ENCODE results near the gene NPIPB2. TPM values are rescaled to one million over a fixed set of nuclear protein-coding genes. Genes with fewer than 3 reads are reported as not detected.

Gene NPIPB2
- total and polyA plus RNA-seq, 2 of the 13 experiments (the other 11 are each of a cell fraction or from before 2014, with no cell fraction given) = 1.8 to 4.1 TPM

DNA sequence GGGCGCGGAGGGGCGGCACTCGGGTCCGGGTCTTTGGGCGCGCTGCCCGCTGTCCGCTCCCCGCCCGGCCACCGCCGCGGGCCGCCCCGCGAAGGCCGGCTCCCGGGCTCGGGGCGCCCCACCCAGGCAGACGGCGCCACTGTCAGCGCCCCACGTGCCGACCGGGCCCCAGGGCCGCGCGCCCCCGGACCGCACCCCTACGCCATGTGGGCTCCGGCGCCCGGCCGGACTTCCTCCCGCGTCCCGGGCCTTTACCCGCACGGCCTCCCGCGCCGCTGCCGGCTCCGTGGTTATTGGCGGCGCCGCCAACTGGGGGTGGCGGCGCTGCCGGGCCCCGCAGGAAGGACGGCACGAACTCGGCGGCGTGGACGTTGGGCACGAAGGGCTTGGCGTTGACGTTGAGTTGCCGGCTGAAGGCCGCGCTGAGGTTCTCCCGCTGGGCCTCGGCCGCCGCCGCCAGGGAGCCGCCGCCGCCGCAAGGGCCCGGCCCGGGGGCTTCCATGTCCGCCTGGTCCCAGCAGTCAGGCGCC is 26.7 kb downstream of the NPIPB2 start (continued):
- no peak for TF ChIP-seq ZKSCAN5 (CRISPR knock-in tag; IDR thresholded peaks at IDR 0.05)
- TF ChIP-seq ZNF101 (CRISPR knock-in tag; IDR thresholded peaks at IDR 0.05; ENCODE audit: borderline replicate concordance, low read depth) = no peak
- TF ChIP-seq KLF15 (CRISPR knock-in tag; IDR thresholded peaks at IDR 0.05; ENCODE audit: borderline replicate concordance) = peak; percentile 52; the same call in 1 of the 2 replicates
- TF ChIP-seq FLYWCH1 (CRISPR knock-in tag; IDR thresholded peaks at IDR 0.05) = no peak
- TF ChIP-seq ZNF207 (IDR thresholded peaks at IDR 0.05; ENCODE audit: borderline replicate concordance) = no peak
- TF ChIP-seq ZNF562 (CRISPR knock-in tag; IDR thresholded peaks at IDR 0.05; ENCODE audit: borderline replicate concordance) = no peak
- no peak for TF ChIP-seq HMG20A (CRISPR knock-in tag; IDR thresholded peaks at IDR 0.05; ENCODE audit: borderline replicate concordance)
- no peak for TF ChIP-seq ZNF879 (CRISPR knock-in tag; IDR thresholded peaks at IDR 0.05)
- TF ChIP-seq, protein P1, sequence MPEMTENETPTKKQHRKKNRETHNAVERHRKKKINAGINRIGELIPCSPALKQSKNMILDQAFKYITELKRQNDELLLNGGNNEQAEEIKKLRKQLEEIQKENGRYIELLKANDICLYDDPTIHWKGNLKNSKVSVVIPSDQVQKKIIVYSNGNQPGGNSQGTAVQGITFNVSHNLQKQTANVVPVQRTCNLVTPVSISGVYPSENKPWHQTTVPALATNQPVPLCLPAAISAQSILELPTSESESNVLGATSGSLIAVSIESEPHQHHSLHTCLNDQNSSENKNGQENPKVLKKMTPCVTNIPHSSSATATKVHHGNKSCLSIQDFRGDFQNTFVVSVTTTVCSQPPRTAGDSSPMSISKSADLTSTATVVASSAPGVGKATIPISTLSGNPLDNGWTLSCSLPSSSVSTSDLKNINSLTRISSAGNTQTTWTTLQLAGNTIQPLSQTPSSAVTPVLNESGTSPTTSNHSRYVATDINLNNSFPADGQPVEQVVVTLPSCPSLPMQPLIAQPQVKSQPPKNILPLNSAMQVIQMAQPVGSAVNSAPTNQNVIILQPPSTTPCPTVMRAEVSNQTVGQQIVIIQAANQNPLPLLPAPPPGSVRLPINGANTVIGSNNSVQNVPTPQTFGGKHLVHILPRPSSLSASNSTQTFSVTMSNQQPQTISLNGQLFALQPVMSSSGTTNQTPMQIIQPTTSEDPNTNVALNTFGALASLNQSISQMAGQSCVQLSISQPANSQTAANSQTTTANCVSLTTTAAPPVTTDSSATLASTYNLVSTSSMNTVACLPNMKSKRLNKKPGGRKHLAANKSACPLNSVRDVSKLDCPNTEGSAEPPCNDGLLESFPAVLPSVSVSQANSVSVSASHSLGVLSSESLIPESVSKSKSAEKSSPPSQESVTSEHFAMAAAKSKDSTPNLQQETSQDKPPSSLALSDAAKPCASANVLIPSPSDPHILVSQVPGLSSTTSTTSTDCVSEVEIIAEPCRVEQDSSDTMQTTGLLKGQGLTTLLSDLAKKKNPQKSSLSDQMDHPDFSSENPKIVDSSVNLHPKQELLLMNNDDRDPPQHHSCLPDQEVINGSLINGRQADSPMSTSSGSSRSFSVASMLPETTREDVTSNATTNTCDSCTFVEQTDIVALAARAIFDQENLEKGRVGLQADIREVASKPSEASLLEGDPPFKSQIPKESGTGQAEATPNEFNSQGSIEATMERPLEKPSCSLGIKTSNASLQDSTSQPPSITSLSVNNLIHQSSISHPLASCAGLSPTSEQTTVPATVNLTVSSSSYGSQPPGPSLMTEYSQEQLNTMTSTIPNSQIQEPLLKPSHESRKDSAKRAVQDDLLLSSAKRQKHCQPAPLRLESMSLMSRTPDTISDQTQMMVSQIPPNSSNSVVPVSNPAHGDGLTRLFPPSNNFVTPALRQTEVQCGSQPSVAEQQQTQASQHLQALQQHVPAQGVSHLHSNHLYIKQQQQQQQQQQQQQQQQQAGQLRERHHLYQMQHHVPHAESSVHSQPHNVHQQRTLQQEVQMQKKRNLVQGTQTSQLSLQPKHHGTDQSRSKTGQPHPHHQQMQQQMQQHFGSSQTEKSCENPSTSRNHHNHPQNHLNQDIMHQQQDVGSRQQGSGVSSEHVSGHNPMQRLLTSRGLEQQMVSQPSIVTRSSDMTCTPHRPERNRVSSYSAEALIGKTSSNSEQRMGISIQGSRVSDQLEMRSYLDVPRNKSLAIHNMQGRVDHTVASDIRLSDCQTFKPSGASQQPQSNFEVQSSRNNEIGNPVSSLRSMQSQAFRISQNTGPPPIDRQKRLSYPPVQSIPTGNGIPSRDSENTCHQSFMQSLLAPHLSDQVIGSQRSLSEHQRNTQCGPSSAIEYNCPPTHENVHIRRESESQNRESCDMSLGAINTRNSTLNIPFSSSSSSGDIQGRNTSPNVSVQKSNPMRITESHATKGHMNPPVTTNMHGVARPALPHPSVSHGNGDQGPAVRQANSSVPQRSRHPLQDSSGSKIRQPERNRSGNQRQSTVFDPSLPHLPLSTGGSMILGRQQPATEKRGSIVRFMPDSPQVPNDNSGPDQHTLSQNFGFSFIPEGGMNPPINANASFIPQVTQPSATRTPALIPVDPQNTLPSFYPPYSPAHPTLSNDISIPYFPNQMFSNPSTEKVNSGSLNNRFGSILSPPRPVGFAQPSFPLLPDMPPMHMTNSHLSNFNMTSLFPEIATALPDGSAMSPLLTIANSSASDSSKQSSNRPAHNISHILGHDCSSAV (CRISPR knock-in tag; IDR thresholded peaks at IDR 0.05; ENCODE audit: borderline replicate concordance) = no peak
- TF ChIP-seq, protein P2, sequence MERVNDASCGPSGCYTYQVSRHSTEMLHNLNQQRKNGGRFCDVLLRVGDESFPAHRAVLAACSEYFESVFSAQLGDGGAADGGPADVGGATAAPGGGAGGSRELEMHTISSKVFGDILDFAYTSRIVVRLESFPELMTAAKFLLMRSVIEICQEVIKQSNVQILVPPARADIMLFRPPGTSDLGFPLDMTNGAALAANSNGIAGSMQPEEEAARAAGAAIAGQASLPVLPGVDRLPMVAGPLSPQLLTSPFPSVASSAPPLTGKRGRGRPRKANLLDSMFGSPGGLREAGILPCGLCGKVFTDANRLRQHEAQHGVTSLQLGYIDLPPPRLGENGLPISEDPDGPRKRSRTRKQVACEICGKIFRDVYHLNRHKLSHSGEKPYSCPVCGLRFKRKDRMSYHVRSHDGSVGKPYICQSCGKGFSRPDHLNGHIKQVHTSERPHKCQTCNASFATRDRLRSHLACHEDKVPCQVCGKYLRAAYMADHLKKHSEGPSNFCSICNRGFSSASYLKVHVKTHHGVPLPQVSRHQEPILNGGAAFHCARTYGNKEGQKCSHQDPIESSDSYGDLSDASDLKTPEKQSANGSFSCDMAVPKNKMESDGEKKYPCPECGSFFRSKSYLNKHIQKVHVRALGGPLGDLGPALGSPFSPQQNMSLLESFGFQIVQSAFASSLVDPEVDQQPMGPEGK (CRISPR knock-in tag; IDR thresholded peaks at IDR 0.05) = no peak
